Effector memory CD8-positive, alpha-beta T cell (primary cell): Measurements from ENCODE around the gene GLT8D1.

Source experiments
- ATAC-seq: fragments of 150-1000 bp; cut with Tn5 transposase; replicated peaks from 2 replicates; pipeline ENCODE4 v1.10.0; 2021; ENCODE audit warnings: mild to moderate bottlenecking, moderate library complexity
- DNase-seq, 3 experiments: peaks; one replicate each; pipeline ENCODE4 v3.0.0; 2021
- H3K27ac Mint-ChIP-seq, 2 donors: one replicate each; pipeline ENCODE4 v1.8.0; 2022; ENCODE audit warnings: mild to moderate bottlenecking in 2 of 2, mixed read lengths in 2 of 2, moderate library complexity in 2 of 2
- H3K27me3 Mint-ChIP-seq, 2 donors: one replicate each; pipeline ENCODE4 v1.8.0; 2022; ENCODE audit warnings: mixed read lengths in 2 of 2
- H3K36me3 Mint-ChIP-seq: one replicate; pipeline ENCODE4 v1.8.0; 2022; ENCODE audit warnings: mild to moderate bottlenecking, moderate library complexity, mixed read lengths; ENCODE audit not compliant: insufficient read depth
- H3K4me1 Mint-ChIP-seq, 2 donors: one replicate each; pipeline ENCODE4 v1.8.0; 2022; ENCODE audit warnings: low read depth in 2 of 2, mixed read lengths in 2 of 2
- H3K4me3 Mint-ChIP-seq, 2 donors: one replicate each; pipeline ENCODE4 v1.8.0; 2022; ENCODE audit warnings: mild to moderate bottlenecking in 2 of 2, mixed read lengths in 2 of 2, moderate library complexity in 2 of 2
- H3K9me3 Mint-ChIP-seq, 2 donors: one replicate each; pipeline ENCODE4 v1.8.0; 2022; ENCODE audit warnings: mixed read lengths in 2 of 2

GLT8D1 gene

DNA sequence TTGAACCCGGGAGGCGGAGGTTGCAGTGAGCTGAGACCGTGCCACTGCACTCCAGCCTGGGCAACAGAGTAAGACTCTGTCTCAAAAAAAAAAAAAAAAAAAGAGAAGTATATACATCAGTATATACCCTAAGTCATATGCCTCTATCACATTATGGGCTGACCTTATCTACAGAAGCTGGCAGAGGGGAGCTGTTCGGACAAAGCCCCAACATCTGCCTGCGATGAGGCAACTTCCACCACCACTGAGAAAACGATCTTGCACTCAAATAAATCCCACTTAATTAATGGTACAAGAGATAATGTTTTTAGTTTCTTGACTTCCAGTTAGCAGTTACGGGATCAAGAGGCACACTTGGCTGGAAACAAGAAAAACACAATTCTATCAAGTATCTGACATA, 2.2 kb downstream of the GLT8D1 start:
- Mint-ChIP-seq H3K9me3 (no peaks in the 10 kb centered on the region), H3K4me3 (no peak overlapping the region), H3K36me3 (peaks cover 30% of the 10 kb centered on the region), H3K4me1 (peaks cover 20 to 22% of the 10 kb centered on the region in 2 donors), H3K27ac (peak overlapping the region in 1 of 2 donors; percentile 96), H3K27me3 (no peaks in the 10 kb centered on the region)
- DNase-seq (no peak), ATAC-seq (no peak)

DNA sequence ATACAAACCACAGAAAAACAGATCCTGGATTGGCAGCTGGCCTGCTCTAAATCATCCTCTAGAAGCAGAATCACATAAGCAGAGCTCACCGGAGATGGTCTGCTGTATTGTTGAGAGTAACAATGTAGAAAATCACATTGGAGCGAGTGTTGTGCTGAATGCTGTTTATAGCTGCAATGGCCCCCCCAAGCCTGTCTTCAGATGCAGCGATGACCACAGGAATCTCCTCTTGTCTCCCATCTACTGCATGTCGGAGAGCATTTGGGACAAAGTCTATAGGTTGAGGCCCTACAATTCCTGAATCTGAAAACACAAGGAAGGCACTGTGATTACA, 8.0 kb downstream of the GLT8D1 start:
- Mint-ChIP-seq H3K27ac (no peak overlapping the region), H3K9me3 (no peaks in the 10 kb centered on the region), H3K36me3 (peaks cover 46% of the 10 kb centered on the region), H3K4me1 (peaks cover 6 to 13% of the 10 kb centered on the region in 2 donors), H3K4me3 (no peak overlapping the region), H3K27me3 (no peaks in the 10 kb centered on the region)
- ATAC-seq, result no peak
- no peak for DNase-seq

DNA sequence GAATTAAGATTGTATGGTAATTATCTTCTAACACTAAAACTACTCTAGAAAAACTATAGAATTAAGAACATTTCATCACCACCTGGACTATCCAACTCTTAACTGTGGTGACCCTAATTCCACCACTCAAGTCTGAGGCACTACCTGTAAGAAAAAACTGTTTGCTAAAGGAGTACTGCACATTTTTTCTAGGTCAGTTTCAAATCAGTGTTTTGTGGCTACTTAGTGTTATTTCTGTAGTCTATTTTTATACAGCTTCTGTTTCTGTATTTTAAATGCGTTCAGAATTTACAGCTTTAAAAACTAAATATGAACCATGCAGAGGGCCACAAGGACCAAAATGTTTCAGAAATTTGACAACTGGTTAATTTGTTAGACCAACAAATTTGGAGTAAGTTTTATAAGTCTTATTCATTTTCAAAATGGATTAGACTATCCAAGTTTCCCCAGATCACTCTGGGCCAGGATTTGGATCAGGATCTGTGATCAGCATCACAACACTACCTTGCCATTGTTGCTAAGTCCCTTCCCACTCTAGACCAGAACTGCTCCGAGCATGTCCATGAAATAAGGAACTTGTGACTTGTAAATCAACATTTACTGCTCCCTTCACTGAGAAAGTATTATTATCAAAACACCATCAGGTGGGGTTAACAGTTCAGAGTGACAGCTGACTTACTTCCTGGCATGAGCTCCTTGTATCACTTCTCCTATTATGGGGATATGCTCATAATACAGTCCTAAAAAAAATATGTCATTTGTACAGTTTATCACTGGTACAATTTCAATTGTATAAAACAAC, 8.6 kb downstream of the GLT8D1 start:
- H3K4me1 Mint-ChIP-seq, result peaks cover 6 to 13% of the 10 kb centered on the region in 2 donors
- H3K9me3 Mint-ChIP-seq, result no peaks in the 10 kb centered on the region
- peaks cover 52% of the 10 kb centered on the region for H3K36me3 Mint-ChIP-seq
- DNase-seq (no peak), ATAC-seq (peak; percentile 56)
- H3K27ac Mint-ChIP-seq, result no peak overlapping the region
- H3K27me3 Mint-ChIP-seq, result no peaks in the 10 kb centered on the region
- H3K4me3 Mint-ChIP-seq, result no peak overlapping the region

DNA sequence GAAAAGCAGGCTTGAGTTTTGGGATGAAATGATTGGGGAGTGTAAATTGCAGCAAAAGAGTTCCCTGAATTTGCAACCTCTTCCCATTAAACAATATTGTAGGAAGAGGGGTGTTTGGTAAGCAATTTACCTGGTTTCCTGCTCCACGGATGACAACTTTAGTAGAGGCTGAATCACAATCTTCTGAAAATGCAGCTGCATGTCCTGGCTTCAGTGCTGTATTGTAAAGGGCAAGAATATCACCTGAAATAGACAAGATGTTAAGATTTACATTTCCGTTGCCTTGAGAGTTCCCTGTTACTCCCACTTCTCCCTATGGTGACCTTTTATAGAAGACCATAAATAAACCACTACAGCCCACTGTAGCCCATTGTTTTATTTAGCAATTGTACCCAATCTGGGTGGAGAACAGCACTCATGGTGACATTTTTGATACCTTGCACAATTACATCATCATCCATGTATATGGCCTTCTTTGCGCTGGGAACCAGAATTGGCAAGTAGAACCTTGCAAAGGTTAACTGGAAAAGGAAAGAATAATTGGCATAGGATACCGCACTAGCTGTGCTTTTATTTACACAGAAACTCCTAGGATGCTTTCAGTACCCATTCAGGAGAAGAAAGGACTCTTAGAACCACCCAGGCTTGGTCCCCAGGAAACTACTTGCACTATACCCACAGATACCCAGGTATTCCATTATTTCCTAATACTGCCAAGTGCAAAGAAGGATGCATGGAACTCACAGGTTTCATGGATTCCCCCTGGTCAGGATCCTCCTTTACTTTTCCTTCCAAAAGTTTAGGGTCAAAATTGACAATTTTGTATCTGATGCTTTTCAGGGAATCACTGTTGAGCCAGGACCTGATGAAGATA, 9.6 kb downstream of the GLT8D1 start:
- peaks cover 6 to 13% of the 10 kb centered on the region in 2 donors for H3K4me1 Mint-ChIP-seq
- H3K9me3 Mint-ChIP-seq, result no peaks in the 10 kb centered on the region
- H3K27ac Mint-ChIP-seq, result no peak overlapping the region
- H3K4me3 Mint-ChIP-seq, result no peak overlapping the region
- ATAC-seq, result no peak
- no peak for DNase-seq
- H3K27me3 Mint-ChIP-seq, result no peaks in the 10 kb centered on the region
- H3K36me3 Mint-ChIP-seq, result peaks cover 62% of the 10 kb centered on the region

DNA sequence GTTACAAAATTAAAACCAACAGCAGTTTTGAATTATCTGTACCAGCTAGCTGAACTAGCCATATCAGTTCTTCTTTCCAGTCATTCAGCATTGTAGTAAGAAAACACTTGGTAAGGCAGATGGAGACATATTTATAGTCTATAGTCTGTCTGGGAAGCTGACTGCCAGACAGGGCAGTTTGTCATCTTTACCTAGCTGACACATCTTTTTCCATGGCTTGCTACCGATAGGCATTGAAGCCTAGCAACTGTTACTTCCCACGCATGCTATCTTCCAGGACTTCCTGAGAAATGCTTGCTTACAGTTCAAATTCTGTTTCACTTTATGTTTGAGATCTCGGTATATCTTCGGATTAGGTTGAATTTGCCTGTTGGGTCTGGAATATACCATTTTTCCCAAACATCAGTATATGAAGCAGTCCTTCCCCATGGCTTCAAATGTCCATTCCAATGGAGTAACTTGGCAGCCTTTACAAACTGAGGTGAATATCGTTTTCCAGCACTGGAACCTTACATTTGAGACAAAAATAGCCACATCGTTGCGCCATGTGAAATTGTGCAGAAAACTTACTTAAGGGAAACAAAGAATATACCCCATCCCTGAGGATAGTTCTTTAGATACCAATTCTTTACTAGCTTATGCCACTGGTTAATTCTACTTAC, 10.9 kb downstream of the GLT8D1 start:
- Mint-ChIP-seq H3K9me3 (no peaks in the 10 kb centered on the region), H3K27me3 (no peaks in the 10 kb centered on the region), H3K27ac (no peak overlapping the region), H3K4me1 (peaks cover 6 to 13% of the 10 kb centered on the region in 2 donors), H3K36me3 (peaks cover 76% of the 10 kb centered on the region), H3K4me3 (no peak overlapping the region)
- ATAC-seq (no peak), DNase-seq (no peak)

DNA sequence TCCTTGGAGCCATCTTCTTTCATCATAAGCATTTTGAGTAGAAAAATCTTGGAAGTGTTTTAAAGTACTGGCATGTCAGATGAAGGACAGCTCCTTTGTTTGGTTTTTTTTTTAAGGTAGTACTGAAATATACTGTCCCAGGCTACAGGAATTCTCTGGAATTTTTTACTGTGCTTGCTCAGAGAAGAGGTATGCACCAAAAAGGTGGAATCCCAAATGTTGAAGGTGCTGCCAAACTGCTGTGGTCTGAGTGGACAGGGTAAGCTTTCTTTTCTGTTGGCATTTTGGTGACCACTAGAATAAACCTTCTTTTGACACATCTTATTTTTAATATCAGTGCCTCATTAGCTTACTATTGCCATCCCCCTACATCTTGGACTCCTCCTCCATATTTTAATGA, 12.5 kb downstream of the GLT8D1 start:
- DNase-seq (no peak), ATAC-seq (no peak)
- Mint-ChIP-seq H3K4me1 (peaks cover 6 to 13% of the 10 kb centered on the region in 2 donors), H3K27ac (peak overlapping the region in 1 of 2 donors; percentile 70), H3K4me3 (no peak overlapping the region), H3K9me3 (no peaks in the 10 kb centered on the region), H3K27me3 (no peaks in the 10 kb centered on the region), H3K36me3 (peaks cover 87% of the 10 kb centered on the region)

DNA sequence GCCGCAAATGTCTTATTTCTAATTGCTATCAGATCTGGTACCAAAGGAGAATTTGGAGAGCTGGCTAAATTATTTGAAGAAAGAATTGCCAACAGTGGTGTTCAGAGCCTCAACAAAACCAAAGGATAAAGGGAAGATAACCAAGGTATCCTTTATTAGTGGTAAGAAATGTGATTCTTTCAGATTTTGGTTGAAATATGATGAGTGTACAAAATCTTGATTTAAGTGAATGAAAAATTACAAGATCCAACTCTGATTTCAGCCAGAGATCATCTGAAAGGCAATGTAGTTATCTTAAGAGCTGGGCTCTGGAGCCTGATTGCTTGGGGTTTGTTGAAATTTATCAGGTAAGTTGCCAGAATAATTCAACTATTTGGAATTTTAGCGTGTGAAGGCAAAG, 15.0 kb downstream of the GLT8D1 start:
- ATAC-seq, result no peak
- no peaks in the 10 kb centered on the region for H3K9me3 Mint-ChIP-seq
- DNase-seq, result no peak
- H3K27ac Mint-ChIP-seq, result peak overlapping the region in 1 of 2 donors; percentile 44
- no peaks in the 10 kb centered on the region for H3K27me3 Mint-ChIP-seq
- H3K4me3 Mint-ChIP-seq, result no peak overlapping the region
- H3K36me3 Mint-ChIP-seq, result peaks cover 91% of the 10 kb centered on the region
- peaks cover 11 to 20% of the 10 kb centered on the region in 2 donors for H3K4me1 Mint-ChIP-seq

DNA sequence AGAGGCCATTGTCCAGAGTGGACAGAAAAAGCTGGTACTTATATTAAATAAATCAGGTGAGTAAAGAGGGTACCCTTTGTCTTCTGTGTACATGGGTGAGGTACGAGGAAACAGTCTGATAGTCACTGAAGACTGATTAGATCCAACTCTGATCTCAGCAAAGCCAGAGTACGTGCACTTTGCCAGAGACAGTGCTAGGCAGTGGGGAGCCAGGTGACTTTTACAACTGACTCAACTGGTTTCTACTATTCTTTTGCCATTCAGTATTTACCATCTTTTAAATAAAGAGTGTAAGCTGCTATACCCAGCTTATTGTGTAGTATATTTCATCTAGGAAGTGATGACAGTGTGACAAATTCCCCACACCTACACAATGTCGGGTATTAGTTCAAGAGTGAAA, 16.4 kb downstream of the GLT8D1 start:
- no peak for DNase-seq
- Mint-ChIP-seq H3K4me1 (peaks cover 17 to 30% of the 10 kb centered on the region in 2 donors), H3K27me3 (no peaks in the 10 kb centered on the region), H3K4me3 (no peak overlapping the region), H3K9me3 (no peaks in the 10 kb centered on the region), H3K36me3 (peaks cover 82% of the 10 kb centered on the region), H3K27ac (peak overlapping the region; percentile 44 to 49)
- ATAC-seq, result no peak

DNA sequence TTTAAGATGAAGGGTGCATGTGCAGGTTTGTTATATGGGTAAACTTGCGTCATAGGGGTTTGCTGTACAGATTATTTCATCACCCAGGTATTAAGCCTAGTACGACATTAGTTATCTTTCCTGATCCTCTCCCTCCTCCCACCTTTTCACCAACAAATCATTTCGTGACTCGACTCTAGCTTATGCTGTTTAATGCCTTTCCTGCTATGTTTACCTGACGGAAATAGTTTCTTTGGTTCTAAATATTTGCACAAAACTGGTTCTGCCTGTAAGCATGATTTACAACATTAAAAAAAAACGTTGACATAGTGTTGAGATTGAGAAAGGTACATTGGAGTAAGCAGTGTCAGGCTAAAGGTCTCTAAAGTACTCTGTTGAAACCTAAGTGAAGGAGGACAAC, 17.3 kb downstream of the GLT8D1 start:
- H3K36me3 Mint-ChIP-seq, result peaks cover 73% of the 10 kb centered on the region
- no peaks in the 10 kb centered on the region for H3K27me3 Mint-ChIP-seq
- DNase-seq (no peak), ATAC-seq (no peak)
- no peak overlapping the region for H3K27ac Mint-ChIP-seq
- peaks cover 17 to 24% of the 10 kb centered on the region in 2 donors for H3K4me1 Mint-ChIP-seq
- no peaks in the 10 kb centered on the region for H3K9me3 Mint-ChIP-seq
- no peak overlapping the region for H3K4me3 Mint-ChIP-seq

DNA sequence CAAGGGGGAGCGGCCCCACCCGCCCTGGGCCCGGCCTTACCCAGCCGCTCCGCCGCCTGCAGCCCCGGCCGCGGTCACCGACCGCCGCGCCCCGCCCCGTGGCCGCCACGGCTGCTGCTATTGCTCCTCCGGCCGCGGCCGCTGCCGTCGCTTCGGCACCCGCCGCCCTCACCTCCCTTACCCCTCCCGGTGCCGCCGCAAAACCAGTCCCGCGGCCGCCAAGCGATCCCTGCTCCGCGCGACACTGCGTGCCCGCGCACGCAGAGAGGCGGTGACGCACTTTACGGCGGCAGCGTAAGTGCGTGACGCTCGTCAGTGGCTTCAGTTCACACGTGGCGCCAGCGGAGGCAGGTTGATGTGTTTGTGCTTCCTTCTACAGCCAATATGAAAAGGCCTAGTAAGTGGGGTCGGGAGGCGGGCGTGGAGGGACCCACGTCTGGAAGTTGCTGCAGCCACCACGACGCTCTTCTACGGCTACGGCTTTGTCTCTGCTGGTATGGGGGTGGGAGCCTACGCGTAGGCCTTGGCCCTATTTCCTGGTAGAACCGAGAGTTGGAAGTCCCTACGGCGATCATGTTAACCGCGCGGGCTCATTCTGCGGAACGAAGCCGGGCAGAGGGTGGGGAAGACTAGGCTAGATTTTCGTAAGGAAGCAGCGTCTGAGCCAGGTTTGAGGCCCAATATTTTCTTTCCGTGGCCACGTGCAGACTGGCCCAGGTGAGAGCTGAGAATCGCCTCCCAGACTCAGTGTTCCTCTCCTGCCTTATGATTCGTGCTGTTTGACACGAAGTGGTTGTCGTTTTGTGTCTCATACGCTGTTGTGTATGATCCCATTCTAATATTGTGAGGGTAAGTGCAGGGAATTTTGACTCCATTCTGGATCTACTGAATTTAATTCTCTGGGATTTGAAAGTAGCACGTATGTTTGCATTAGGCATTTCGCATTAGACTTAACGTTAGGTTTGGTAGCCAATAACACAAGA, 19.6 kb downstream of the GLT8D1 start, which contains the start of the genes GNL3 and PBRM1:
Gene GNL3, plus strand, starts transcription at position 324 of the 983 bp plus-strand sequence. Its CDS starts 61 bp downstream, at position 385.
Gene PBRM1, minus strand, starts transcription at position 205 of the 983 bp plus-strand sequence.
- Mint-ChIP-seq H3K36me3 (peaks cover 54% of the 10 kb centered on the region), H3K27ac (peak within 1 kb of the TSS; percentile 98 to 99), H3K4me1 (peaks cover 19 to 34% of the 10 kb centered on the region in 2 donors), H3K4me3 (peak within 1 kb of the TSS; percentile 95 to 96), H3K9me3 (no peaks in the 10 kb centered on the region), H3K27me3 (no peaks in the 10 kb centered on the region)
- DNase-seq (peak; percentile 87 to 90 (median 87)), ATAC-seq (peak; percentile 82)

DNA sequence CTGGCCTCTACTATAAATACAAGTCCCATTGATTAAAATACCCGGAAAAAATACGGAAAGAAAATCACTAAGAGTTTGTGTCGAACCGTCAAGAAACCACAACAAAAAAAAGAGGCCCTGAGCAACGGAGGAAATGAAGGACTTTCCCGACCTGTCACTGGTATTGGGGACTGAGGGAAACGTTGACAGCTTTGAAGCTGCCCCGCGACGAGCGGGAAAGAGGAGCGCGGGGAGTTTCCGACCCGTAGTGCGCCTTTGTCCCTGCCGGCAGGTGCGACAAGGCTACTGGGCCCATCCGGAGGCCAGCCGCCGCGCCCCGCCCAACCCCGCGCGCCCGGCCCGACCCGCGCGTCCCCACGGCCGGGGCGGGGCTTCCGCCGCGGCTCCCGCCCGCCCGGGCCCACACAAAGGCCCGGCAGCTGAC, 20.3 kb downstream of the GLT8D1 start:
- H3K9me3 Mint-ChIP-seq, result no peaks in the 10 kb centered on the region
- DNase-seq (peak; percentile 65 to 71 (median 69)), ATAC-seq (peak; percentile 75)
- H3K27ac Mint-ChIP-seq, result peak overlapping the region; percentile 98 to 99
- H3K36me3 Mint-ChIP-seq, result peaks cover 47% of the 10 kb centered on the region
- H3K4me1 Mint-ChIP-seq, result peaks cover 19 to 35% of the 10 kb centered on the region in 2 donors
- peak overlapping the region; percentile 95 to 96 for H3K4me3 Mint-ChIP-seq
- H3K27me3 Mint-ChIP-seq, result no peaks in the 10 kb centered on the region

DNA sequence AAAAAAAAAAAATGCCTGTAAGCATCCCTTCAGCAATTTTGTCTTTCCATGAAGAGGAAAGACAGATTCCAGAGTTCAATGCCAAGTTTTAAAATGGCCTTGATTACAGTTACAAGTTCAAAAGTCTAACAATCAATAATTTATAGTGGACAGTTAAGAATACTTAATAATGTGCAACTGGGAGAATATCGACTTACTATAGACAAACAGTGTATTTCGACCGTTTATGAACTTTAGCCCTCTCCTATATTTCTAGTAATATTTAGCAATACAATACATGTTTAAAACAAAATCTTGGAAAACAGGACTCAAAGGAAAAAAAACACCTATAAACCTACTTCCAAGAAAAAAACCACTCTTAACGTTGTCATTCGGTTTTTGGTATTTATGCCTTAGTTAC, 21.4 kb downstream of the GLT8D1 start:
- H3K36me3 Mint-ChIP-seq, result peaks cover 43% of the 10 kb centered on the region
- H3K4me1 Mint-ChIP-seq, result peaks cover 23 to 36% of the 10 kb centered on the region in 2 donors
- peak overlapping the region; percentile 95 to 96 for H3K4me3 Mint-ChIP-seq
- no peaks in the 10 kb centered on the region for H3K27me3 Mint-ChIP-seq
- DNase-seq (no peak), ATAC-seq (no peak)
- no peaks in the 10 kb centered on the region for H3K9me3 Mint-ChIP-seq
- H3K27ac Mint-ChIP-seq, result peak overlapping the region; percentile 98 to 99
